GM21619 (cell line): ENCODE measurements around the gene TMEM121.
"Not testable (repeated sequence)": the region's sequence is repeated elsewhere in the genome, so short reads cannot be mapped to it uniquely, and the experiment has no call there.

Experiments used
- ATAC-seq: cut with Tn5 transposase; IDR thresholded peaks from one replicate; pipeline ENCODE4 v1.9.1; 2021; ENCODE audit not compliant: unreplicated experiment

The TMEM121 gene

DNA sequence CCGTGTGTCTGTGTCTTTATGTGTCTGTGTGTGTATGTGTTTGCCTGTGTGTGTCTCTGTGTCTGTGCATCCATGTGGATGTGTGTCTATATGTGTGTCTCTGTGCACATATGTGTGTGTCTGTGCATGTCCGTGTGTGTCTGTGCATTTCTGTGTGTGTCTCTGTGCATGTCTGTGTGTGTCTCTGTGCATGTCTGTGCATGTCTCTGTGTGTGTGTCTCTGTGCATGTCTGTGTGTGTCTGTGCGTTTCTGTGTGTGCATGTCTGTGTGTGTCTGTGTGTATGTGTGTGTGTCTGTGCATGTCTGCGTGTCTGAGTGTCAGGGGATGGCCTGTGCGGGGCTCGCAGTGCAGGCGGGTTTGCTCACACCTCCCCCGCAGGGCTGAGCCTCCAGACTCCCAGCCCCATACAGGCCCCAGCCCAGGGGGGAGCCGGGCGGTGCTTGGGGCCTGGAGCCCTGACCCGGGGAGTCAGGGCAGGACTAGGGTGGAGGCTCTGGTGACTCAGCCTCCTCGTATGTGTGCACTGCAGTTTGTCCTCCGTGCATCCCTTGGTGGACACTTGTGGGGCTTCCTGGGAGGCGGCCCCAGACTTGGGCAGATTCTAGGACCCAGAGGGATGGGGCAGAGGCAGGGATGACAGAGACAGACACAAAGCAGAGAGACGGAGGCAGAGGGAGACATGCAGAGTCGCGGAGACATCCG is 41.9 kb downstream of the TMEM121 start:
- ATAC-seq, result not testable (repeated sequence)

- no peak for ATAC-seq
Measured at GRCh38 chr14:105568859-105569766, 42.7 kb downstream of the TMEM121 start.

GRCh38 chr14:105570482-105570881 is 44.1 kb downstream of the TMEM121 start:
- no peak for ATAC-seq

DNA sequence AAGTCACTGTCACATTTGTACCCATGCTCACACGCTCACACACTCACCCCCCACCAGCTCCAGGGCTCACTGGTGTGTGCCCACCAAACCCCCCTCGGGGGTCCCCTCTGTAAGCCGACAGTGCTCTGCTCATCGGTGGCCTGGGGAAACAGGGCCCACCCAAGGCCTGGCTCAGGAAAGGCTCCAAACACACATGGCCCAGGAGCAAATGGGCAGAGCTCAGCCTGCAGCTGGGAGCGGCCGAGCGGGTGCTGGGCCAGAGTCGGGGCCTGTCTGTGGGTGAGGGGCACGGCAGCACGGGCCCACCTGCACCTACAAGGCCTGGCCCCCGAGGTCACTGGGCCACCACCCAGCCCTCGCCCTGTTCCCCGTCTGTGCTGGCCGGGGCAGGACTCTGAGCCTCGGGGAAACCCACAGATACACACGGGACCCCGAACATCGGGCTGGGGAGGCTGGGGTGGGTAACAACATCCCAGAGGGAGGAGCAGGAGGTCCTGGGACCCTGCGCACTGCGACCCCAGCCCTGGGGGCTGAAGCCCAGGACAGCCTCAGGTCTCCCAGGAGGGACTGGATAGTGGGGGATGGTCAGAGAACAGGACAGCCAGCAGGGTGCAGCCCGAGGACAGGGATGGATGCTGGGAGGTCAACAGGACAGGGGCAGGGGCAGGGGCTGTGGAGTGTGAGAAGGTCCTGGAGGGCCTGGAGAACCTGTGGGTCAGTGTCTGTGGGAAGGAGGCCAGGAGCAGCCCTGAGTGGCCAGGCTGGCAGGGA is 45.0 kb downstream of the TMEM121 start:
- ATAC-seq, result not testable (repeated sequence)

GRCh38 chr14:105572063-105572462 is 45.7 kb downstream of the TMEM121 start:
- ATAC-seq, result not testable (repeated sequence)

DNA sequence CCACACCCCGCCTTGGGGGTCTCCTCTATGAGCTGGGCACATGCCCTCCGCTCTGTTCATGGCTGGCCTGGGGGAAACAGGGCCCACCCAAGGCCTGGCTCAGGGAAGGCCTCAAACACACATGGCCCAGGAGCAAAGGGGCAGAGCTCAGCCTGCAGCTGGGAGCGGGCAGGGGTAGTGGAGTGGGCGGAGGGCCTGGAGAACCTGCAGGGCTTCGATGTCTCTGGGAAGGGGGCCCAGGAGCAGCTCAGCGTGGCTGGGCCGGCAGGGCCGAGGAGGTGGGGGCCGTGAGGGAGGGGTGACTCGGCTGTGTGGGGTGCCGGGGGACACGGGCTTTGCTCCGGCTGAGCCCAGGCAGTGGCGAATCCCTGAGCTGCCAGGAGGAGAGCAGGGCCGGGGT is 47.5 kb downstream of the TMEM121 start:
- ATAC-seq, result not testable (repeated sequence)

DNA sequence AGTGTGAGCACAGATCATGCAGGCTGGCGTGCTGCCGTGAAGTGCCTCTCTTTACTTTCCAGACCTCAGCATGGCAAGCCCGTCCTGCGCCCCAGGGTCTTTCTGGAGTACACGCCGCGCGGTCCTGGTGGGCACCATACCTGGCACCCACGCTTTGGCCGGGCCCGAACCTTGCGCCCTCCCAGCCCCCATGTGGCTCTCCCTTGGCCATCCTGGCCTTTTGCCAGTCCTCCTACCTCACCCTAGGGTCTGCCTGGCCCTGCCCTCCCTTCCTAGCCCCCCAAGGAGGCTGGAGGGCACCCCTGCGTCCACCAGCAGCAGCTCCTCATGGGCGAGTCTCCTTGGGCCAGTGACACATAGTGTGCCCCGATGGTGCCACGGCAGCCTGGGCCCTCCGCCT is 48.0 kb downstream of the TMEM121 start:
- not testable (repeated sequence) for ATAC-seq

DNA sequence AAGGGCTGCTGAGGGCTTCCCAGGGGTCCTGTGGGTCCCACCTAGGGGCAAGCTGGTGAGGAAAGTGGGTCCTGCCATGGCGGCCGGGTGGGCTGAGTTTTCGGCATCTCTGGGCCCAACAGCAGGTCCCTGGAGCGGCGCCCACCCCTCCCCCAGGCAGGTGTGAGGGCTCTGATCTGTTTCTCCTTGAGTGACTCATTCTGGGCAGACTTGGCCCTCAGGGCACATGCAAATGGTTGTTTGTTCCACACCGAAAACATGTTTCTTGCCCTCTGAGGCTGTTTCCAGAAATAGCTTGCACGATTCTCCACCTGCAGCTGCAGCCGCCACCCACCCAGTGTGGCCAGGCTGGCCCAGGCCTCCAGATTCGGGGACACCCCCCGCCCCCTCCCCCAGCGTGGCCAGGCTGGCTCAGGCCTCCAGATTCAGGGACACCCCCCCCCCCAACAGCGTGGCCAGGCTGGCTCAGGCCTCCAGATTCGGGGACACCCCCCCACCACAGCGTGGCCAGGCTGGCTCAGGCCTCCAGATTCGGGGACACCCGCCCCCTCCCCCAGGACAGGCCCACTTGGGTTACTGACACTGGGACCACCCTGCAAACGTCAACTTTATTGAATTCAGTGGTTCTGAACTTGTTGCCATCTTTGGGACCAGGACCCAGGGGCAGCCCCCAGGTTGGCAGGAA is 48.8 kb downstream of the TMEM121 start:
- peak; percentile 57 for ATAC-seq

- no peak for ATAC-seq
Measured at GRCh38 chr14:105576525-105577088, 50.2 kb downstream of the TMEM121 start.

- ATAC-seq, result no peak
Measured at GRCh38 chr14:105577314-105577861, 51.0 kb downstream of the TMEM121 start.

GRCh38 chr14:105578070-105578469 is 51.7 kb downstream of the TMEM121 start:
- ATAC-seq, result no peak

- ATAC-seq, result not testable (repeated sequence)
Measured at GRCh38 chr14:105579221-105579620, 52.8 kb downstream of the TMEM121 start.
